ENCODE data around the gene MEX3D. TPM values are rescaled to one million over a fixed set of nuclear protein-coding genes. Genes with fewer than 3 reads are reported as not detected.

The MEX3D gene
- total and polyA plus RNA-seq, 2 donors (not counting 1 experiment from before 2014, with no cell fraction given) = 0.73 to 3.0 TPM

Small RNA genes lying within 50 kb of the gene (small RNA-seq; reads per million reads assigned to genes)
- gene AC005943.2 (ENCODE audit: insufficient read length, low read depth, low replicate concordance) (not detected), gene RN7SL477P (ENCODE audit: insufficient read length, low read depth, low replicate concordance) (not detected), gene RNU6-1223P (ENCODE audit: insufficient read length, low read depth, low replicate concordance) (not detected)

Other genes with a start within 250 kb of the MEX3D start
- gene NDUFS7, start 184.4 kb downstream of the MEX3D start, total RNA-seq = 58.8 and 59.0 TPM in 2 replicates
- 84.5 and 141 TPM in 2 replicates for gene NDUFS7, start 184.4 kb downstream of the MEX3D start, polyA plus RNA-seq
- gene GAMT, start 166.8 kb downstream of the MEX3D start, total RNA-seq = 8.8 and 9.0 TPM in 2 replicates
- 11.4 and 12.1 TPM in 2 replicates for gene GAMT, start 166.8 kb downstream of the MEX3D start, polyA plus RNA-seq
- gene DAZAP1, start 160.7 kb downstream of the MEX3D start, total RNA-seq = 119 and 125 TPM in 2 replicates
- 54.8 and 66.4 TPM in 2 replicates for gene DAZAP1, start 160.7 kb downstream of the MEX3D start, polyA plus RNA-seq
- 1,488 and 1,520 TPM in 2 replicates for gene RPS15, start 129.9 kb downstream of the MEX3D start, total RNA-seq
- gene RPS15, start 129.9 kb downstream of the MEX3D start, polyA plus RNA-seq = 6,007 and 10,599 TPM in 2 replicates
- 0.12 and 0.15 TPM in 2 replicates for gene APC2, start 118.2 kb downstream of the MEX3D start, total RNA-seq
- 0.07 and 0.16 TPM in 2 replicates for gene APC2, start 118.2 kb downstream of the MEX3D start, polyA plus RNA-seq
- 68.1 and 68.3 TPM in 2 replicates for gene C19orf25, start 89.1 kb downstream of the MEX3D start, total RNA-seq
- 25.9 and 34.2 TPM in 2 replicates for gene C19orf25, start 89.1 kb downstream of the MEX3D start, polyA plus RNA-seq
- gene PCSK4, start 78.0 kb downstream of the MEX3D start, total RNA-seq = 1.3 and 1.7 TPM in 2 replicates
- gene PCSK4, start 78.0 kb downstream of the MEX3D start, polyA plus RNA-seq = 1.1 and 1.9 TPM in 2 replicates
- 0.66 and 1.1 TPM in 2 replicates for gene REEP6, start 77.1 kb downstream of the MEX3D start, total RNA-seq
- 0.46 and 0.64 TPM in 2 replicates for gene REEP6, start 77.1 kb downstream of the MEX3D start, polyA plus RNA-seq
- gene ADAMTSL5, start 55.3 kb downstream of the MEX3D start, total RNA-seq = not detected in 2 replicates
- gene ADAMTSL5, start 55.3 kb downstream of the MEX3D start, polyA plus RNA-seq = 0.09 and 0.56 TPM in 2 replicates
- gene PLK5, start 44.2 kb downstream of the MEX3D start, total RNA-seq = not detected in 2 replicates
- gene PLK5, start 44.2 kb downstream of the MEX3D start, polyA plus RNA-seq = not detected in 2 replicates
- 84.6 and 87.6 TPM in 2 replicates for gene MBD3, start 24.5 kb upstream of the MEX3D start, total RNA-seq
- 48.1 and 60.7 TPM in 2 replicates for gene MBD3, start 24.5 kb upstream of the MEX3D start, polyA plus RNA-seq
- 66.8 and 73.7 TPM in 2 replicates for gene UQCR11, start 37.1 kb upstream of the MEX3D start, total RNA-seq
- gene UQCR11, start 37.1 kb upstream of the MEX3D start, polyA plus RNA-seq = 41.2 and 59.5 TPM in 2 replicates
- 263 and 278 TPM in 2 replicates for gene TCF3, start 84.3 kb upstream of the MEX3D start, total RNA-seq
- 574 and 588 TPM in 2 replicates for gene TCF3, start 84.3 kb upstream of the MEX3D start, polyA plus RNA-seq
- not detected in 2 replicates for gene ONECUT3, start 185.2 kb upstream of the MEX3D start, total RNA-seq
- gene ONECUT3, start 185.2 kb upstream of the MEX3D start, polyA plus RNA-seq = not detected in 2 replicates
- 3.7 and 5.1 TPM in 2 replicates for gene ATP8B3, start 244.0 kb upstream of the MEX3D start, total RNA-seq
- gene ATP8B3, start 244.0 kb upstream of the MEX3D start, polyA plus RNA-seq = 0.89 and 1.4 TPM in 2 replicates